Mucosa of rectum (tissue), 2 donors: ENCODE data around the gene CUL3.
"Not testable (repeated sequence)": the region's sequence is repeated elsewhere in the genome, so short reads cannot be mapped to it uniquely, and the experiment has no call there.

Experiments
- H3K27ac ChIP-seq, 2 donors: one replicate each; pipeline ENCODE4 v1.7.0; 2013; ENCODE audit warnings: inconsistent platforms in 2 of 2, low read depth in 2 of 2, low read length in 2 of 2
- H3K27me3 ChIP-seq, 2 donors: one replicate each; pipeline ENCODE4 v1.7.0; 2013; ENCODE audit warnings: low read length in 2 of 2; ENCODE audit not compliant: control insufficient read depth in 2 of 2, insufficient read depth in 2 of 2
- H3K36me3 ChIP-seq, 2 donors: one replicate each; pipeline ENCODE4 v1.7.0; 2013; ENCODE audit warnings: low read length in 2 of 2; ENCODE audit not compliant: control insufficient read depth in 2 of 2, insufficient read depth in 2 of 2
- H3K4me1 ChIP-seq, 2 donors: one replicate each; pipeline ENCODE4 v1.7.0; 2013; ENCODE audit warnings: low read length in 2 of 2, mild to moderate bottlenecking in 1 of 2; ENCODE audit not compliant: control insufficient read depth in 2 of 2, insufficient read depth in 2 of 2
- H3K4me3 ChIP-seq, 2 donors: one replicate each; pipeline ENCODE4 v1.7.0; 2013; ENCODE audit warnings: low read length in 2 of 2
- H3K9ac ChIP-seq, 2 donors: one replicate each; pipeline ENCODE4 v1.7.0; 2013; ENCODE audit warnings: low read length in 2 of 2, low read depth in 1 of 2, mild to moderate bottlenecking in 1 of 2
- H3K9me3 ChIP-seq, 2 donors: one replicate each; pipeline ENCODE4 v1.7.0; 2013; ENCODE audit warnings: low read length in 2 of 2; ENCODE audit not compliant: control insufficient read depth in 2 of 2
- donor health status: healthy.
- donor health status: Normal muscosa, but diverticular disease.

The CUL3 gene

DNA sequence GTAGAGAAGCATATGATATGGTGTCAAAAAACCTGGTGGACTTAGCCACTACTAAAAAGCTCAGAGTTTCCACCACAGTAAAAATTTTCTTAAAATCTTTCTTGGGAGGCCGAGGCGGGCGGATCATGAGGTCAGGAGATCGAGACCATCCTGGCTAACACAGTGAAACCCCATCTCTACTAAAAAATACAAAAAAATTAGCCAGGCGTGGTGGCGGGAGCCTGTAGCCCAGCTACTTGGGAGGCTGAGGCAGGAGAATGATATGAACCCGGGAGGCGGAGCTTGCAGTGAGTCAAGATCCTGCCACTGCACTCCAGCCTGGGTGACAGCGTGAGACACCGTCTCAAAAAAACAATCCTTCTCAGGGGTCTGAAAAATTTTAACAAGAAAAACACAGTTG, 62.7 kb downstream of the CUL3 start:
- H3K4me3 ChIP-seq, H3K36me3 ChIP-seq, H3K9me3 ChIP-seq, H3K27me3 ChIP-seq, H3K9ac ChIP-seq, H3K27ac ChIP-seq, H3K4me1 ChIP-seq: not testable (repeated sequence)

DNA sequence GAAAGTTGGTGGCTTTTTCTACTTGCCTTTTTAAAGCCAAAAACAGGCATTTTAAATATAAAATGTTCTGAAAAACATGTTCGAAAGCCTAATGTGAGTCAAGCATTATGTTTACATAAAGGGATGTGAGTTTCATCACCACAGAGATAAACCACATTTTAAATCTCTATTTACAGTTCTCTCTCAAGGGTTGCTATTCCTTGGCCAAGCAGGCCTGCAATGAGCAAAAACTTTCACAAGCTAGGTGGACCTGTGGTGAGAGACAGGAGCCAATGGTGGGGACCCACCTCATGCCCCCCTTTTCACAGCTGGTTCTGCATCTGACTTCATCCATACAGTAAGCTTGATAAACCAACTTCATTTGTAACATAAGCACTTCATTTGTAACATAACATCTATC, 65.1 kb downstream of the CUL3 start:
- H3K9ac ChIP-seq, result no peak overlapping the region
- peak overlapping the region in 1 of 2 donors; percentile 6 for H3K27ac ChIP-seq
- H3K27me3 ChIP-seq, result no peaks in the 10 kb centered on the region
- no peaks in the 10 kb centered on the region for H3K9me3 ChIP-seq
- H3K4me3 ChIP-seq, result no peak overlapping the region
- no peaks in the 10 kb centered on the region for H3K36me3 ChIP-seq
- no peaks in the 10 kb centered on the region for H3K4me1 ChIP-seq

DNA sequence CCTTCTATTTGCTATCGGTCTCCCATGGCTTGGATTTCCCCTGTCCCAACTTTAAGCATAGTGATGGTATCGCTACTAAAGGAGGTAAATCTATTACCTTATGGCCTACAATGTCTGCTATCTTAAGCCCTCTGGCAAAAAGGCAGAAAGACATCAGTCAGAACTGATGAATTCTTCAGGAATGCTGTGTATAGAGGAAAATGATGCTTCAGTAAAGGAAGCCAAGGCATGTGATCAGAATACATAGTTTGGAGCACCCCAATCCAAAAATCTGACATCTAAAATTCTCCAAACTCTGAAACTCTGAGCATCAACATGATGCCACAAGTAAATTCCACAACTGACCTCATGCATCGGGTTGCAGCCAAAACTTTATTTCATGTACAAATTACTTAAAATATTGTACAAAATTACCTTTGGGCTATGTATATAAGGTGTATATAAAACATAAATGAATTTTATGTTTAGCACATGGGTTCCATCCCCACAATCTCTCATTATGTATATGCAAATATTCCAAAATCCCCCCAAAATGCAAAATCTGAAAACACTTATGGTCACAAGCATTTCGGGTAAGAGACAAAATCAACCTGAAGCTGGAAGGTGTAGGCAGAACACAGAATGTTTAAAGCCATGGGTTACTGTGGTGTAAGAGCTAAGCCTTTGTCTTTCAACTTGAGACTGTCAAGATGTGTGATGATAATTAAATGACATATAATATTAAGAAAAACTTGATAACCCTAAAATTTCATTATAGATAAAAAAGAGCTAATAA, 66.2 kb downstream of the CUL3 start:
- no peak overlapping the region for H3K4me3 ChIP-seq
- H3K27ac ChIP-seq, result no peak overlapping the region
- no peaks in the 10 kb centered on the region for H3K9me3 ChIP-seq
- H3K27me3 ChIP-seq, result no peaks in the 10 kb centered on the region
- H3K9ac ChIP-seq, result no peak overlapping the region
- no peaks in the 10 kb centered on the region for H3K36me3 ChIP-seq
- H3K4me1 ChIP-seq, result no peaks in the 10 kb centered on the region

DNA sequence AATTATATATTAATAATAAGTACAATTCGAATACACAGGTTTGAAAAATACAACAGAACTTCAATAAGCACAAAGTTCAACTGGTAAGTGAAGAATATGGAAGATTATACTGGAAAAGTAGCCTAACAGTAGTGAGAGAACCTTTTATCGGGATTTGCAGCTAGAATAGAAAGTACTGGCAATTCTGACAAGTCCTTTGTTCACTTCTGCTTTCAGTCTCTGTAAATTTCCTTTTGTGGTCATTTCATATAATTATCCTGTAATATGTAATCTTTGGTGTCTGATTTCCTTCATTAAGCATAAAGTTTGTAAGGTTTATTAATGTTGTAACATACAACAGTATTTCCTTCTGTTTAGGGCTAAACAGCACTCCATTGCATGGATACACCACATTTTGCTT, 67.2 kb downstream of the CUL3 start:
- Histone ChIP-seq H3K36me3 (peaks cover 0 to 6% of the 10 kb centered on the region in 2 donors), H3K9me3 (no peaks in the 10 kb centered on the region), H3K27me3 (no peaks in the 10 kb centered on the region), H3K9ac (no peak overlapping the region), H3K4me3 (no peak overlapping the region), H3K27ac (no peak overlapping the region), H3K4me1 (no peaks in the 10 kb centered on the region)

DNA sequence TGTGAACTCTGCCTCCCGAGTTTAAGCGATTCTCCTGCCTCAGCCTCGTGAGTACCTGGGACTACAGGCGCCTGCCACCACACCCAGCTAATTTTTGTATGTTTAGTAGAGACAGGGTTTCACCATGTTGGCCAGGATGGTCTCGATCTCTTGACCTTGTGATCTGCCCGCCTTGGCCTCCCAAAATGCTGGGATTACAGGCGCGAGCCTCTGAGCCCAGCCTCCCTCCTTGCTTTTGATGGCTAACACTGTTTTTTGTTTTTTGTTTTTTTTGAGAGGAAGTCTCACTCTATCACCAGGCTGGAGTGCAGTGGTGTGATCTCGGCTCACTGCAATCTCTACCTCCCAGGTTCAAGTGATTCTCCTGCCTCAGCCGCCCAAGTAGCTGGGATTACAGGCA, 68.8 kb downstream of the CUL3 start:
- H3K4me3 ChIP-seq, H3K36me3 ChIP-seq, H3K9ac ChIP-seq, H3K4me1 ChIP-seq, H3K27ac ChIP-seq, H3K9me3 ChIP-seq, H3K27me3 ChIP-seq: not testable (repeated sequence)

DNA sequence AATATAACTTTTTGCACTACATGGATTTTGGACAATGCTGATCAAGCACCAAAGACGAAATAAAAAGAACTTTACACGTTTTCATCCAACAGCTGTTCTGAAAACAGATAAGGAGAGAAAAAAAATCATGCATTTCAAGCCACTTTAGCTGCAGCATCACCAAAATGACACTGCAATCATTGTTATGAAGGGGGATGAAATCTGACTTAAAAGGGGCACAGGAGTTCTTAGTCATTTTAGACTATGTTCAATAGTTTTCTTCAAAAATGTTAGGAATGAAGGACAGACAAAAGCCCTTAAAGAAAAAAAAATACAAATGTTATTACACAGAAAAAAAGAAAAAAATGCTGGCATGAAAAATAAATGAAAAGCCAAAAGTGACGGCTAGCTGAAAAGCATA, 71.2 kb downstream of the CUL3 start:
- no peak overlapping the region for H3K4me3 ChIP-seq
- H3K4me1 ChIP-seq, result no peaks in the 10 kb centered on the region
- no peak overlapping the region for H3K27ac ChIP-seq
- no peak overlapping the region for H3K9ac ChIP-seq
- peaks cover 0 to 12% of the 10 kb centered on the region in 2 donors for H3K36me3 ChIP-seq
- no peaks in the 10 kb centered on the region for H3K27me3 ChIP-seq
- no peaks in the 10 kb centered on the region for H3K9me3 ChIP-seq

DNA sequence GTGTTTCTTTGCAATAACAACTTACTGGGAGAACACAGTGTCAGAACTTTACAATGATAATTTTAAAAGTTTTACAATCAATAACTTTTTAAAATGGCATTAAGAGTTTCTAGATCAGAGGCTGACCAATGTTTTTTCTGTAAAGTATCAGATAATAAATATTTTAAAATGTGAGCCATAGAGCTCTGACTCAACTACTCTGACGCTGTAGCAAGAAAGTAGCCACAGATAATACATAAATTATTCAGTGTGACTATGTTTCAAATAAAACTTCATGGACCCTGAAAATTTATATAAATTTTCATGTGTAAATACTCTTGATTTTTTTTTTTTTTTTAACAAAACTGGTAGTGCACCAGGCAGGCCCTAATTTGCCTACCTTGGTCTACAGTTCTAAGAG, 77.4 kb downstream of the CUL3 start:
- Histone ChIP-seq H3K27me3 (no peaks in the 10 kb centered on the region), H3K9me3 (no peaks in the 10 kb centered on the region), H3K36me3 (peaks cover 20 to 35% of the 10 kb centered on the region in 2 donors), H3K4me1 (no peaks in the 10 kb centered on the region), H3K4me3 (no peak overlapping the region), H3K27ac (no peak overlapping the region), H3K9ac (no peak overlapping the region)

DNA sequence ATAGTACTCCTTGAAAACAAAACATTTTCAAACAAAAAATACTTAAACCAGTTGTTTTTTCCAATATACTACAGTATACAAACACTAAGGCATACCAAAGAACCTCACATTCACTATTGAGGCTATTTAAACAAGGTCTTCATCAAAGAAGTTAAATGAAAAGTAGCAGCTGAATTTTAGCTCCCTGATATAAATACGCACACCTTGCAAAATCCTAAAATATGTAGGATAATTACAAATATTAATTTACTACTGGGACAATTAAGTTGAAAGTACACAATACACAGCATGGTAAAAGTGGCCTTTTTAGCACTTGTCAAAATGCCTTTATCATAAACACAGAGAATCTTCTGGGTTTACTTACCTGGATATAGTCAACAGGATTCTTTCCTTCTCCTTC, 78.7 kb downstream of the CUL3 start:
- H3K9ac ChIP-seq, result no peak overlapping the region
- no peaks in the 10 kb centered on the region for H3K9me3 ChIP-seq
- peaks cover 24 to 42% of the 10 kb centered on the region in 2 donors for H3K36me3 ChIP-seq
- no peaks in the 10 kb centered on the region for H3K4me1 ChIP-seq
- H3K27ac ChIP-seq, result no peak overlapping the region
- no peaks in the 10 kb centered on the region for H3K27me3 ChIP-seq
- H3K4me3 ChIP-seq, result no peak overlapping the region

DNA sequence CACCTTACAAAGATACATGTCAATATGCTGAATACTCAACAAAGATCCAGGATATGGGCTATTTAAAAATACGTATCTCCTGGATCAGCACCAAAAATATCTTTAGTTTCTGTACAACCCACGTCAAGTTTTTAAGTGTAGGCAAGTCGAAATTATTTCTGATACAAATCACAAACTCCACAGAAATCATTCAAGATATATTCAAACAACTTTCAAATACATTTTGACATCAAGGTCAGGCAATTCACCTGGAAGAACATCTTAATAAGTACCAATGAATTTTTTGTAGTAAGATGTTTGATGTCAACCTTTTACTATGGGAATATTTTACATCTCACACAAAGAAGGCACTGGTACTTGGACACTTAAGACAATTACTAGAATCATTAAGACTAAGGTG, 86.2 kb downstream of the CUL3 start:
- H3K9me3 ChIP-seq, result no peaks in the 10 kb centered on the region
- H3K4me3 ChIP-seq, result no peak overlapping the region
- no peak overlapping the region for H3K9ac ChIP-seq
- H3K36me3 ChIP-seq, result peaks cover 44 to 48% of the 10 kb centered on the region in 2 donors
- H3K27me3 ChIP-seq, result no peaks in the 10 kb centered on the region
- no peak overlapping the region for H3K27ac ChIP-seq
- H3K4me1 ChIP-seq, result no peaks in the 10 kb centered on the region

DNA sequence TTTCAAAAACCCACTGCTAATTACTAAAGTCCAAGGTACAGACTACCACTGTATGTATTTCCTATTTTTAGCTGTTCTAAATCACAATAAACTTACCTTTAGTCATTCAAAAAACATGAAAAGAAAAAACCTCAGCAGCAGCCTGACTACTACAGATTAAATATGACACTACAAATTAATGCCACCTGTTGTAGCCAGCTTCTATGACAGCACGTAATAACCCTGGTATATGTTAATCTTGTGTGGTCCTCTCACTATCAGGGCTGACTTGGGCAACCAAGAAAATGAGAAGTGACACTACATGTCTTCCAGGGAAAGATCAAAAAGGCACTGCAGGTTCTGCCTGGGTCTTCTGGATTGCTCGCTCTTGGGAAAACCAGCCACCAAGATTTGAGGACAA, 92.6 kb downstream of the CUL3 start:
- no peaks in the 10 kb centered on the region for H3K4me1 ChIP-seq
- no peak overlapping the region for H3K27ac ChIP-seq
- H3K9ac ChIP-seq, result no peak overlapping the region
- H3K27me3 ChIP-seq, result no peaks in the 10 kb centered on the region
- no peak overlapping the region for H3K4me3 ChIP-seq
- peaks cover 10 to 15% of the 10 kb centered on the region in 2 donors for H3K36me3 ChIP-seq
- H3K9me3 ChIP-seq, result no peaks in the 10 kb centered on the region

DNA sequence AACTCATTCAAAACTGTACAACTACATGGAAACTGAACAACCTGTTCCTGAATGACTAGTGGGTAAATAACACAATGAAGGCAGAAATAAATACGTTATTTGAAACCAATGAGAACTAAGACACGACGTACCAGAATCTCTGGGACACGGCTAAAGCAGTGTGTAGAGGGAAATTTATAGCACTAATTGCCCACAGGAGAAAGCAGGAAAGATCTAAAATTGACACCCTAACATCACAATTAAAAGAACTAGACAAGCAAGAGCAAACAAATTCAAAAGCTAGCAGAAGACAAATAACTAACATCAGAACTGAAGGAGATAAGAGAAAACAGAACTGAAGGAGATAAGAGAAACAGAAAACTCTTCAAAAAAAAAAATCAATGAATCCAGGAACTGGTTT, 97.2 kb downstream of the CUL3 start:
- H3K9ac ChIP-seq, H3K36me3 ChIP-seq, H3K27ac ChIP-seq, H3K4me3 ChIP-seq, H3K9me3 ChIP-seq, H3K4me1 ChIP-seq, H3K27me3 ChIP-seq: not testable (repeated sequence)
